Measurements from ENCODE around the gene CD6.

DNA sequence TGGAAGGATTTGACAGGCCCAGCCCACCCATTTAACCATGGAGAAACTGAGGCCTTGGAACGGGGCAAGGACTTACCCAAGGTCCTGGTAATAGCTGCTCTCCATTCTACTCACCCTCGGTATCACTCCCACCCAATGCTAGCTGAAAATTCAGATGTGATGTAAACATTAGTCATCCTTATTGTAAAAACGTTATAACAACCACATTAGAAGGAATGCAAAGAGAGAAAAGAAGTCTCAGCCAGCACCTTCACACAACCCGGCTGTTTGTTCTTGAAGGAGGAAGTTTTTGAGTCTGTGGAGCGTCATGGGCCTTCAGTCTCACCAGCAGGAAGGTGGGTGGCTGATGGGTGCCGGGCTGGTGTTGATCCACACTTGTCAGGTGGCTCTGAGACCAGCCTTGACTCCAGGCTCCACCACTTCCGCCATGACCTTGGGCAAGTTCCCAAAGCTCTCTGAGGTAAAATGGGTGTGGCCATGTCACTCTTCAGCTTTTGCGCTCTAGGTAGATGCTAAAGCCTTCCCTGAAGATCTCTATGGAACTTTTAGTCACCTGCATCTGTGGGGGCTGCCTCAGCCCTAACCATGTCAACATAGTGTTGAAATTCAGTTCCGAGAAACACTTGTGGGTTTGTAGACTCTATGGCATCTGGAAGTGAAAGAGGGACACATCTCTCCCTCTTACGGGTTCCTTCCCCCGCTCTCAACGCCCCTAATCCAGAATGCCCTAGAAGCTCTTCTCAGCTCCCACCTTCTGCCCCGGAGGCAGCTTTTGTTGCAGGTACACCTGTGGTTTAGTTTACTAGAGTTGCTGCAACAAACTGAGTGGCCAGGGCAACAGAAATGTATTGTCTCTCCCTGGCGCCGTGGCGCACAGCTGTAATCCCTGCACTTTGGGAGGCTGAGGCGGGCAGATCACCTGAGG lies 14.8 kb downstream of the CD6 start:
- TF ChIP-seq POLR2AphosphoS5 (IDR thresholded peaks at IDR 0.05), result no peak
- TF ChIP-seq, protein P1, sequence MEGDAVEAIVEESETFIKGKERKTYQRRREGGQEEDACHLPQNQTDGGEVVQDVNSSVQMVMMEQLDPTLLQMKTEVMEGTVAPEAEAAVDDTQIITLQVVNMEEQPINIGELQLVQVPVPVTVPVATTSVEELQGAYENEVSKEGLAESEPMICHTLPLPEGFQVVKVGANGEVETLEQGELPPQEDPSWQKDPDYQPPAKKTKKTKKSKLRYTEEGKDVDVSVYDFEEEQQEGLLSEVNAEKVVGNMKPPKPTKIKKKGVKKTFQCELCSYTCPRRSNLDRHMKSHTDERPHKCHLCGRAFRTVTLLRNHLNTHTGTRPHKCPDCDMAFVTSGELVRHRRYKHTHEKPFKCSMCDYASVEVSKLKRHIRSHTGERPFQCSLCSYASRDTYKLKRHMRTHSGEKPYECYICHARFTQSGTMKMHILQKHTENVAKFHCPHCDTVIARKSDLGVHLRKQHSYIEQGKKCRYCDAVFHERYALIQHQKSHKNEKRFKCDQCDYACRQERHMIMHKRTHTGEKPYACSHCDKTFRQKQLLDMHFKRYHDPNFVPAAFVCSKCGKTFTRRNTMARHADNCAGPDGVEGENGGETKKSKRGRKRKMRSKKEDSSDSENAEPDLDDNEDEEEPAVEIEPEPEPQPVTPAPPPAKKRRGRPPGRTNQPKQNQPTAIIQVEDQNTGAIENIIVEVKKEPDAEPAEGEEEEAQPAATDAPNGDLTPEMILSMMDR (IDR thresholded peaks at IDR 0.05), result no peak

All from breast epithelium (tissue), 3 donors.